ENCODE data around the gene PRR3. TPM values are rescaled to one million over a fixed set of nuclear protein-coding genes. Genes with fewer than 3 reads are reported as not detected.
"Not testable (repeated sequence)": the region's sequence is repeated elsewhere in the genome, so short reads cannot be mapped to it uniquely, and the experiment has no call there.

Gene PRR3
- total RNA-seq, 1 experiment from 2014 or later: 7.9 TPM

DNA sequence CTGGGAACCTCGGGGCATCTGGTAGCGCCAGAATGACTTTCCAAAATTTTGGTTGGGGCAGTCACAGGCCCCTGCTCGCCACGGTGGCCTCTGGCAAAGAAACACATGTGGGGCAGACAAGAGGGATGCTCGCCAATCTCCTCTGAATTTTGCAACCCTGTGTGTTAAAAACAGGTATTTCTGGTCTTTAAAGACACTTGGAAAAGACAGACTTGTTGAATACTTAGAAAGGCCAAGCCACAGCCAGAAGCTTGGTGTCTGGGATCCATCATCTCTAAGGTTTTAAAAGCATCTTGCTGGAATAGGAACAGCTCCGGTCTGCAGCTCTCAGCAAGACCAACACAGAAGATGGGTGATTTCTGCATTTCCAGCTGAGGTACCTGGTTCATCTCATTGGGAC lies 36.6 kb upstream of the PRR3 start:
- Histone ChIP-seq H3K27ac (no peak overlapping the region), H3K4me3 (no peak overlapping the region), H3K27me3 (replicated peaks) (no peaks in the 10 kb centered on the region), H3K36me3 (no peaks in the 10 kb centered on the region), H3K9me3 (replicated peaks) (no peaks in the 10 kb centered on the region), H3K4me1 (replicated peaks) (peaks cover 27% of the 10 kb centered on the region)
- DNase-seq (ENCODE audit: low read depth in 1 of 2, low spot score in 2 of 2): no peak

DNA sequence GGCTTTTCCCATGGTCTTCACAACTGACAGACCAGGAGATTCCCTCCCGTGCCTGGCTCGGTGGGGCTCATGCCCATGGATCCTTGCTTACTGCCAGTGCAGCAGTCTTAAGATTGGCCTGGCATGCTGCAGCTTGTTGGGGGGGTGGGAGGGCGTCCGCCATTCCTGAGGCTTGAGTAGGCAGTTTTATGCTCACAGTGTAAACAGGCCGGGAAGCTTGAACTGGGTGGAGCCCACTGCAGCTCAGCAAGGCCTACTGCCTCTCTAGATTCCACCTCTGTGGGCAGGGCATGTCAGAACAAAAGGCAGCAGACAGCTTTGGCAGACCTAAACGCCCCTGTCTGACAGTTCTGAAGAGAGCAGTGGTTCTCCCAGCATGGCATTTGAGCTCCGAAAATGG lies 36.0 kb upstream of the PRR3 start:
- H3K9me3 ChIP-seq (replicated peaks); H3K4me3 ChIP-seq; H3K27me3 ChIP-seq (replicated peaks); H3K36me3 ChIP-seq; H3K27ac ChIP-seq: not testable (repeated sequence)
- DNase-seq (ENCODE audit: low read depth in 1 of 2, low spot score in 2 of 2): peak; percentile 47 to 85
- peaks cover 23% of the 10 kb centered on the region for H3K4me1 ChIP-seq (replicated peaks)

DNA sequence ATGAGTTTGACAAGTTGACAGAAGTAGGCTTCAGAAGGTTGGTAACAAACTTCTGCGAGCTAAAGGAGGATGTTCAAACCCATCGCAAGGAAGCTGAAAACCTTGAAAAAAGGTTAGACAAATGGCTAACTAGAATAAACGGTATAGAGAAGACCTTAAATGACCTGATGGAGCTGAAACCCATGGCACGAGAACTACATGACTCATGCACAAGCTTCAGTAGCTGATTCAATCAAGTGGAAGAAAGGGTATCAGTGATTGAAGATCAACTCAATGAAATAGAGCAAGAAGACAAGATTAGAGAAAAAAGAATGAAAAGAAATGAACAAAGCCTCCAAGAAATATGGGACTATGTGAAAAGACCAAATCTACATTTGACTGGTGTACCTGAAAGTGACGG lies 35.1 kb upstream of the PRR3 start:
- peaks cover 19% of the 10 kb centered on the region for H3K4me1 ChIP-seq (replicated peaks)
- not testable (repeated sequence) for H3K27me3 ChIP-seq (replicated peaks); H3K27ac ChIP-seq; H3K9me3 ChIP-seq (replicated peaks); DNase-seq (ENCODE audit: low read depth in 1 of 2, low spot score in 2 of 2); H3K36me3 ChIP-seq; H3K4me3 ChIP-seq

DNA sequence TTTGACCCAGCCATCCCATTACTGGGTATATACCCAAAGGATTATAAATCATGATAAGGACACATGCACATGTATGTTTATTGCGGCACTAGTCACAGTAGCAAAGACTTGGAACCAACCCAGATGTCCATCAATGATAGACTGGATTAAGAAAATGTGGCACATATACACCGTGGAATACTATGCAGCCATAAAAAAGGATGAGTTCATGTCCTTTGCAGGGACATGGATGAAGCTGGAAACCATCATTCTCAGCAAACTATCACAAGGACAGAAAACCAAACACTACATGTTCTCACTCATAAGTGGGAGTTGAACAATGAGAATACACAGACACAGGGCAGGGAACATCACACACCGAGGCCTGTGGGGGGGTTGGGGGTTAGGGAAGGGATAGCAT lies 30.7 kb upstream of the PRR3 start:
- not testable (repeated sequence) for H3K4me3 ChIP-seq; H3K27me3 ChIP-seq (replicated peaks); H3K9me3 ChIP-seq (replicated peaks); DNase-seq (ENCODE audit: low read depth in 1 of 2, low spot score in 2 of 2); H3K27ac ChIP-seq; H3K36me3 ChIP-seq
- peaks cover 13% of the 10 kb centered on the region for H3K4me1 ChIP-seq (replicated peaks)

DNA sequence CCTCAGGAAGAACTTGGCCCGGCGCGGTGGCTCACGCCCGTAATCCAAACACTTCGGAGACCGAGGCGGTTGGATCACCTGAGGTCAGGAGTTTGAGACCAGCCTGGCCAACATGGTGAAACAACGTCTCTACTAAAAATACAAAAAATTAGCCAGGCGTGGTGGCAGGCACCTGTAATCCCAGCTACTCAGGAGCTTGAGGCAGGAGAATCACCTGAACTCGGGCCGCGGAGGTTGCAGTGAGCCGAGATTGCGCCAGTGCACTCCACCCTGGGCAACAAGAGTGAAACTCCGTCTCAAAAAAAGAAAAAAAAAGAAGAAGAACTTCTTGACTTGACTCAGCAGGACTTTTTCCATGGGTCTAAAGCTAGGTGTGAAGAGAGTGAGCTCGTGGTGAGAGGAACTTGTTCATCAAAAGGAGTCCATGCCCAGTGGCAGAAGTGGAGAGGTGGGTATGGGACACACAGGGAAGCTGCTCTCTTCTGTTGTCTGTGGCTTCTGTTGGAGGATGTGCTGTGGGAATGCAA lies 27.7 kb upstream of the PRR3 start:
- not testable (repeated sequence) for H3K27ac ChIP-seq; H3K9me3 ChIP-seq (replicated peaks); H3K36me3 ChIP-seq; H3K4me3 ChIP-seq; H3K4me1 ChIP-seq (replicated peaks); H3K27me3 ChIP-seq (replicated peaks); DNase-seq (ENCODE audit: low read depth in 1 of 2, low spot score in 2 of 2)

DNA sequence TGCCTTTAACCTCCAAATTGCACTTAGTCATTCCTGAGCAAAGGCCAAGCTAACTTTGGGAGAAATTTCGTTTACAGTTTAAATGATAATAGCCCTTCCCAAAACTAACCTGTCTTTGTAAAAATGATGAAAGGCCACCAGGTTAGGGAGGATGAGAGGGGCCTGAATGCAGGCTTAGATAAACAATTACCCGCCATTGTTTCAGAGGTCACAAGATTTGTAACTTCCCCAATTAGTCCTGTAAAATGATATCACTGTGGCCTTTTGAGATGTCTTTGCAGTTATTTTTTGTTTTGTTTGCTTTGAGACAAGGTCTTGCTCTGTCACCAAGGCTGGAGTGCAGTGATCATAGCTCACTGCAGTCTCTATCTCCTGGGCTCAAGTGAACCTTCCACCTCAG lies 27.1 kb upstream of the PRR3 start:
- Histone ChIP-seq H3K27ac (no peak overlapping the region), H3K9me3 (replicated peaks) (no peaks in the 10 kb centered on the region), H3K4me3 (no peak overlapping the region), H3K4me1 (replicated peaks) (peaks cover 6% of the 10 kb centered on the region), H3K27me3 (replicated peaks) (no peaks in the 10 kb centered on the region), H3K36me3 (no peaks in the 10 kb centered on the region)
- no peak for DNase-seq (ENCODE audit: low read depth in 1 of 2, low spot score in 2 of 2)

DNA sequence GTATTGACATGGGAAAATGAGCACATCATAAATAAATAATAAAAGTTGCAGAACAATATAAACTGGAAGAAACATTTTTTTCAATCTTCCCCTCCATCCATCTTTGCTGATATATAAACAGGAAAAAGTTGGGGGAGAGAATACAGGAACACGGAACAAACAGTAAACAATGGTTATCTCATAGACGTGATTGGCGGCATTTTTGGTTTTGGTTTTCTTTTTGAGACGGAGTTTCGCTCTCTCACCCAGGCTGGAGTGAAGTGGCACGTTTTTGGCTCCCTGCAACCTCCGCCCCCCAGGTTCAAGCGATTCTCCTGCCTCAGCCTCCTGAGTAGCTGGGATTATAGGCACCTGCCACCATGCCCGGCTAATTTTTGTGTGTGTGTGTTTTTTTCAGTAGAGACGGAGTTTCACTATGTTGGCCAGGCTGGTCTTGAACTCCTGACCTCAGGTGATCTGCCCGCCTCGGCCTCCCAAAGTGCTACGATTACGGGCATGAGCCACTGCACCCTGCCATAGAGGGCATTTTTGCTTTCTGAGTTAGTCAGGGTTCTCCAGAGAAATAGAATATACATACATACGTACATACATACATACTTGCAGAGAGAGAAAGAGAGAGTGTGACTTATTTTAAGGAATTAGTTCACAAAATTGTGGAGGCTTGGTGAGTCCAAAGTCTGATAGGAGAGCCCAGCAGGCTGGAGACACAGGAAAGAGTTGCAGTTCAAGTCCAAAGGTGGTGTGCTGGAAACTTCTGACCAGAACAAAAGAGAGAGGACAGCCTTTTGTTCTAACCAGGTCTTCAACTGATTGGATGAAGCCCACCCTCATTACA lies 23.4 kb upstream of the PRR3 start:
- Histone ChIP-seq H3K9me3 (replicated peaks) (no peaks in the 10 kb centered on the region), H3K4me3 (no peak overlapping the region), H3K4me1 (replicated peaks) (no peaks in the 10 kb centered on the region), H3K27ac (no peak overlapping the region), H3K36me3 (no peaks in the 10 kb centered on the region), H3K27me3 (replicated peaks) (no peaks in the 10 kb centered on the region)
- DNase-seq (ENCODE audit: low read depth in 1 of 2, low spot score in 2 of 2): no peak

DNA sequence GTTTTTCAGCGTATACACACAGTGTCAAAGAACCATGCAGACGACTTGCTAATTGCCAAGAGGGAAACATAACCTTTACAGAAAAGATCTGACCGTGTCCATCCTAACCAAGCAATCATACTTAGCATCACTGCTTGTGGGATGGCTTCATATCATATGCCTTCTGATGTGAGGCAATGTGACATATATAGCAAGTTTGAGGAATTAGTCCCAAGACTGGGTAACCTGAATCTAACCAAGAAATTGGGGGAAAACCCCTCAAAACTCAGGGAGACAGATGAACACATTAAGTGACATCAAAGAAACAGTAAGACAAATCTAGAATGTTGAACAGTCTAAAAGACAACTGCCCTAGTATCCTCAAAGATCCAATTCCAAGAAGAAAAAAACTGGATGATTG lies 19.2 kb upstream of the PRR3 start:
- no peaks in the 10 kb centered on the region for H3K4me1 ChIP-seq (replicated peaks)
- no peak overlapping the region for H3K27ac ChIP-seq
- H3K27me3 ChIP-seq (replicated peaks): no peaks in the 10 kb centered on the region
- H3K4me3 ChIP-seq: no peak overlapping the region
- H3K36me3 ChIP-seq: no peaks in the 10 kb centered on the region
- H3K9me3 ChIP-seq (replicated peaks): no peaks in the 10 kb centered on the region
- no peak for DNase-seq (ENCODE audit: low read depth in 1 of 2, low spot score in 2 of 2)

DNA sequence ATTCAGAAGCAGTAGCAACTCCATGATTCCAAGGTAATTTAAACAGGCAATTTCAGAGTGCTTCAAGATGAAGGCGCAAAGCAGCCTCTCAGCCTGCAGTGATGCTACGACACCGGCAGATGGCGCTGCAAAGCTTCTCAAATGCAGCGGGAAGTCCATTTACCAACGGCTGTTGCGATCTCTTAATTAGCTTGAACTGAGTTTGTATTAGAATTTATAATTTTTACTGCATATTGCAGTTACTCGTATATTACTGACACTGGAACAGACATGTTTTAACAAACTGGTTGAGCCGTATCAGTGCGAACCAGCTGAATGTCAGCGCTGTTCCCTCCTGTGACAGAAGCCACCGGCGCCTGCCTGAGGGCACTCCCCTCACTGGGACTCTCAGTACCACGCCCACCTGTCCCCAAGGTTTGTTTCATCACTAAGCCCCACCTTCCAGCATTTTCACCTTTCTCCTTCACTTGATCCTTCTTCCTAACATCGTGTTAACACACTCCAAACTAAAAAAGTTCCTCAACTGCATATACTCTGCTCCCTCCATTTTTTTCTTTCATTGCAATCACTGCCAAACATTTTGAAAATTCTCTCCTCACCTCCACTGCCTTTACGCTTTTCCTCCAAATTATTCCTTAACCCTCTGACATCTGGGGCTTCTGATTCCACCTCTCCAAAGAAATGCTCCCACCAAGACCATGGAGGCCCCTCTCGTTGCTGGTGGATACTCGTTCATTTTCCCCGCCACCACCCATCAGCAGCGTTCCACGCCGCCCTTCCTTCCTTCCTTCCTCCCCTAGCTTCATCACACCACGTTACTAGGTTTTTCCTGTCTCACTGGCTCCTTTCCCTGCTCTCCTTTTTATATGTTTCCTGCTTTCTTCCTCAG lies 15.3 kb upstream of the PRR3 start:
- Histone ChIP-seq H3K4me1 (replicated peaks) (no peaks in the 10 kb centered on the region), H3K27me3 (replicated peaks) (no peaks in the 10 kb centered on the region), H3K27ac (no peak overlapping the region), H3K4me3 (peak overlapping the region; percentile 11; the same call in 1 of the 2 replicates), H3K9me3 (replicated peaks) (no peaks in the 10 kb centered on the region), H3K36me3 (peaks cover 15% of the 10 kb centered on the region)
- DNase-seq (ENCODE audit: low read depth in 1 of 2, low spot score in 2 of 2): peak; percentile 59 to 77

DNA sequence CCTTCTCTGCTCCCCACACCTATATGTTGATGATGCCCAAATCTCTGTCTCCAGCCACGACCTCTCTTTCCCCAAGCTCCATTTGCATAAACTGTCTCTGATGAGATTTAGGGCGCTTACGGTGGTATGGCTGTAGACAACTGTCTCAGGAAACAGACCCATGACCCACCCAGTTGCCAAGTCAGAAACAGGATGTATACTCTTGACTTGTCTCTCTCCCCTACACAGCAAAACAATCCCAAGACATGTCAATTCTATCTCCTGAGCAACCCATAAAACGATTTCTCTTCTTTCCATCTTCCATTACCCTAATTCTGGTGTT lies 14.7 kb upstream of the PRR3 start:
- DNase-seq (ENCODE audit: low read depth in 1 of 2, low spot score in 2 of 2): no peak
- no peak overlapping the region for H3K4me3 ChIP-seq
- H3K9me3 ChIP-seq (replicated peaks): no peaks in the 10 kb centered on the region
- peaks cover 21% of the 10 kb centered on the region for H3K36me3 ChIP-seq
- H3K4me1 ChIP-seq (replicated peaks): no peaks in the 10 kb centered on the region
- H3K27ac ChIP-seq: no peak overlapping the region
- no peaks in the 10 kb centered on the region for H3K27me3 ChIP-seq (replicated peaks)

DNA sequence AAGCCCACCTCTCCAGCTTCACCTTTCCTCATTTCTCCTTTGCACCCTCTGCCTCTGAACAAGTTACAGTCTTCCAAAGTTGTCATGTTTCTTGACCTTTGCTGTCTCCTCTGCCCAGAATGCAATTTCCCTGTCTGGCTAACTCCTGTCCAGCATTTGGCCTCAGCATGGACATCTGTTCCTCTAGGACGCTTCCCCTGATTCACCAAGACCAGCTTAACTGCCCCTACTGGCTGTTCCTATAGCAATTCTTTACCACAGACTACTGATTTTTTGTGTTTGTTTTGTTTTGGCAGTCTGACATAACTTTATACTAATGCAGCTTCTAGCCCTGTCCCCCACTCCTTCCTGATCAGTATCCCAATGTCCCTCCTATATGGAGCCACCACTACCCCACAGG lies 14.2 kb upstream of the PRR3 start:
- Histone ChIP-seq H3K36me3 (peaks cover 26% of the 10 kb centered on the region), H3K9me3 (replicated peaks) (no peaks in the 10 kb centered on the region), H3K4me1 (replicated peaks) (no peaks in the 10 kb centered on the region), H3K27me3 (replicated peaks) (no peaks in the 10 kb centered on the region), H3K4me3 (no peak overlapping the region), H3K27ac (no peak overlapping the region)
- no peak for DNase-seq (ENCODE audit: low read depth in 1 of 2, low spot score in 2 of 2)

DNA sequence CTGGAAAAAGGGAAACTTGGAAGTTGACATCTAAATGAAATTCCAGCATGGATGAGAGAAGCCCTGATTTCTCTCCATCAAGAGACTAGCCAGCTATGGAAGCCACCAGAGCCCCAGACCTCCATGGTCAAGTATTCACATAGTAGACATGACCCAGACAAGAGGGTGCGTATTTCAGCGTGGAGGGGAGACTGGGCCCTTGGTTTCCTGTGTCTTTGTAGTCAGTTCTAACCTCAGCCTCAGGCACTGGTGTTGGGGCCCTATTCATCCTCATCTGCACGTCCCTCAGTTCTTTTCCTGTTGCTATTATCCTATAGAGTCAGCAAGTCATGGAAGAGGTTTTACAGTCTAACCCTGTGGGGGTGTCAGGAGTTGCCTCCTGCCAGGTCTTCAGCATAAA lies 13.3 kb upstream of the PRR3 start:
- peaks cover 35% of the 10 kb centered on the region for H3K36me3 ChIP-seq
- H3K27me3 ChIP-seq (replicated peaks): no peaks in the 10 kb centered on the region
- H3K4me1 ChIP-seq (replicated peaks): no peaks in the 10 kb centered on the region
- no peaks in the 10 kb centered on the region for H3K9me3 ChIP-seq (replicated peaks)
- H3K4me3 ChIP-seq: no peak overlapping the region
- no peak for DNase-seq (ENCODE audit: low read depth in 1 of 2, low spot score in 2 of 2)
- H3K27ac ChIP-seq: no peak overlapping the region

DNA sequence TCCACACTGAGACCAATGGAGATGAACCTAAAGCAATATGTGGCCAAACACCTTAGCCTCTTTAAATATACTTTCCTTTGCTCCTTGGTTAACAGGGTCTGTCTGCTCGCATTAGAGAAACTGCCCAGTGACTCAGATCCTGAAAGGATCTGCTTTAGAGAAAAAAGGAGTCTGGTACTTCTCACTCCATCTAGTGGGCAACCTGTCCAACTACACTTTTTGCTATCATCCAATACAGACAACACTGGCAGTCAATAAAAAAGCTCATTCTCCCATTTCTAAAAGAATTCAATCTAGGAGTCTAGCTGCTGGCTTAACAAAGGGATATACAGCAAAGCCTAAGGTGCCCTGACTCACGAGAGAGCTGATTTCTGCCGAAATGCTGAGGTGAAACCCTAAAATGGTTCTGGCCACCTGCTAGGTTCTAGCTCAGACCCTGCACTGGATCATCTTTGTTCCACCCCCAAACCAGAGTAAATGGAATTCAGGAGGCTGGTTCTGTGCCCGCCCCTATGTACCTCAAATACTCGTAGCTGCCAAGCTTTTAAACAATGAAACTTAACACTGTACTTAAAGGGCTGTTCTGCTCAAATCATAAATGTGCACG lies 12.3 kb upstream of the PRR3 start:
- no peak overlapping the region for H3K4me3 ChIP-seq
- peak in 1 of 2 experiments; percentile 55 for DNase-seq (ENCODE audit: low read depth in 1 of 2, low spot score in 2 of 2)
- H3K9me3 ChIP-seq (replicated peaks): no peaks in the 10 kb centered on the region
- H3K27me3 ChIP-seq (replicated peaks): no peaks in the 10 kb centered on the region
- H3K36me3 ChIP-seq: peaks cover 41% of the 10 kb centered on the region
- H3K27ac ChIP-seq: no peak overlapping the region
- H3K4me1 ChIP-seq (replicated peaks): no peaks in the 10 kb centered on the region

DNA sequence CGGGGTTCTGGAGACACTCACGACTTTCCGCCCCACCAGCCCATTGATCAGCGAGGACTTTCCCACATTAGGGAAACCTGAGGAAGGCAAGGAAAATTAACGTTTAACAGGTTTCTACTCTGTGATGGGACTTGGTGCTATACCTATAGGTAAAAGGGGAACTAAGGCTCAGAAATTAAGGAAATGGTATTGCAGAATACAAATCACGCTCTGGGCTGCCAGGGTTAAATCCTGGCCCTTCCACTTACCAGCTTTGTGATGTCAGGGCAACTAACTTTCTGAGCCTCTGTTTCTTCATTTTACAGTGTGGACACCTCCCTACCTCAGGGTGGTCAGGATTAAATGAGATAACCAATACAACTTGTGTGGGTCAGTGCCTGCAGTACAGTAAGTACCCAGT lies 9.6 kb upstream of the PRR3 start:
- H3K36me3 ChIP-seq: peaks cover 68% of the 10 kb centered on the region
- no peak for DNase-seq (ENCODE audit: low read depth in 1 of 2, low spot score in 2 of 2)
- H3K9me3 ChIP-seq (replicated peaks): no peaks in the 10 kb centered on the region
- H3K27ac ChIP-seq: no peak overlapping the region
- H3K4me3 ChIP-seq: no peak overlapping the region
- no peaks in the 10 kb centered on the region for H3K27me3 ChIP-seq (replicated peaks)
- no peaks in the 10 kb centered on the region for H3K4me1 ChIP-seq (replicated peaks)

Data from SJSA1 (cell line).